WTC11 (cell line): ENCODE results near the gene EFHD1.

Experiments
- ATF3 ChIP-seq: sonication (generic); formaldehyde crosslinking; conservative IDR thresholded peaks from 2 replicates; pipeline ENCODE4 v1.8.1; 2022; ENCODE audit warnings: mild to moderate bottlenecking, missing genetic modification reagents
- CTCF ChIP-seq: fragments of 200-600 bp; IDR thresholded peaks from 2 replicates; pipeline ENCODE4 v1.8.0; 2022; ENCODE audit warnings: antibody characterized with exemption
- ESRRA ChIP-seq: sonication (generic); formaldehyde crosslinking; IDR thresholded peaks from 2 replicates; pipeline ENCODE4 v1.8.1; 2022; ENCODE audit warnings: mild to moderate bottlenecking, missing genetic modification reagents, borderline replicate concordance
- GABPB1 ChIP-seq: sonication (generic); formaldehyde crosslinking; IDR thresholded peaks from 2 replicates; pipeline ENCODE4 v1.8.1; 2023; ENCODE audit warnings: mild to moderate bottlenecking, missing genetic modification reagents
- NFYB ChIP-seq: sonication (generic); formaldehyde crosslinking; conservative IDR thresholded peaks from 2 replicates; pipeline ENCODE4 v1.8.0; 2022; ENCODE audit warnings: low read depth, missing genetic modification reagents
- NR3C1 ChIP-seq: sonication (generic); formaldehyde crosslinking; conservative IDR thresholded peaks from 2 replicates; pipeline ENCODE4 v1.8.1; 2023; ENCODE audit warnings: low read depth, mild to moderate bottlenecking, missing genetic modification reagents
- SP1 ChIP-seq: sonication (generic); formaldehyde crosslinking; conservative IDR thresholded peaks from 2 replicates; pipeline ENCODE4 v1.8.1; 2022; ENCODE audit warnings: missing genetic modification reagents
- ZNF263 ChIP-seq: sonication (generic); formaldehyde crosslinking; IDR thresholded peaks from 2 replicates; pipeline ENCODE4 v1.8.1; 2022; ENCODE audit warnings: low read depth, mild to moderate bottlenecking, moderate library complexity, missing genetic modification reagents

- no peak for TF ChIP-seq CTCF
- no peak for TF ChIP-seq GABPB1 (CRISPR knock-in tag)
- TF ChIP-seq ESRRA (CRISPR knock-in tag): no peak
- no peak for TF ChIP-seq ATF3 (CRISPR knock-in tag)
- TF ChIP-seq ZNF263: no peak
- TF ChIP-seq NFYB (CRISPR knock-in tag): no peak
- TF ChIP-seq SP1: no peak
- no peak for TF ChIP-seq NR3C1 (CRISPR knock-in tag)
These were observed 35.5 kb downstream of the EFHD1 start for GRCh38 chr2:232668805-232669444.
